ENCODE results near the gene FRS2.

Gene FRS2

GRCh38 chr12:69540987-69541386 is 70.8 kb downstream of the FRS2 start:
- no peak for DNase-seq

DNA sequence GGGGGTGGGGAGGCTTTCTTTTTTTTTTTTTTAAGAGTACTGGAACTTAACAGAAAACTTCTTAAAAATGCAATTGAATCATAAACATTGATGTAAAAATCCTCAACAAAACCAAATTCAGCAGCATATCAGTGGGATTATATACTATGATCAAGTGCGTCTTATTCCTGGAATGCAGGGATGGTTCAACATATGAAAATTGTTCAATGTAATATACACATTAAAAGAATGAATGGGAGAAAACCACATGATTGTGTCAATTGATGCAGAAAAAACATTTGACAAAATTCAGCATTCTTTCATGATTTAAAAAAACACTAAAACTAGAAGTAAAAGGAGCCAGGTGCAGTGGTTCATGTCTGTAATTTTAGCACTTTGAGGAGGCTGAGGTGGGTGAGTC is 73.9 kb downstream of the FRS2 start:
- DNase-seq: no peak

- no peak for DNase-seq
Observed at GRCh38 chr12:69545081-69545480, 74.9 kb downstream of the FRS2 start.

- DNase-seq: no peak
Observed at GRCh38 chr12:69546693-69547438, 76.7 kb downstream of the FRS2 start.

GRCh38 chr12:69548687-69549086 is 78.5 kb downstream of the FRS2 start:
- DNase-seq: no peak

DNA sequence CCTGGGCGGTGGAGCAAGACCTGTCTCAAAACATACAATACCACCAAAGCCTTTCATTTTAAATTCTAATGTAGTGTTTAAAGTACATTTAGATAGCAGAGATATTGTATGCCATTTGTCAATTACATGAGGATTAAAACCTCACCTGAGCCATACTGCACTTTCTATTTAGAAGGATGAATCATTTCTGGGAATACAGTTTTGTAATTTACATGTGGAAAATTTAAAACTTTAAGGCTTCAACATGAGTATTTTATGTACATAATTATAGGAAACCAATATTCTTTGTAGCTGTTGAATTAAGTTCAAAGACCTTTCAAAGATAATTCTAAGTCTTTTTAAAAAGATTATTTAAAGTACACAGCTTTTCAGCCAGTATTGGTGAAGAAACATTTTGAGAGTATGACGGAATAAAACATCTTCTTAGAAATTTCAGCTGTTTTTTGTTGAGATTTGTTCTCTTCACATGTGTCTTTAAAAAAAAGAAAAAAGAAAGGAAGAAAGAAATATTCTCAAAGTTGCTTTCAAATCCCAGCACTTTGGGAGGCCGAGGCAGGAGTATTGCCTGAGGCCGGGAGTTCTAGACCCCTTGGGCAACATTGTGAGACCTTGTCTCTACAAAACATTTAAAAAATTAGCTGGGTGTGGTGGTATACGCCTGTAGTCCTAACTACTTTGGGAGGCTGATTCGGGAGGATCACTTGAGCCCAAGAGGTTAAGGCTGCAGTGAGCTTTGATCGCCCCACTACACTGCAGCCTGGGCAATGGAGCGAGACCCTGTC is 80.6 kb downstream of the FRS2 start:
- DNase-seq: no peak

- peak in 1 of 2 experiments; percentile 39 for DNase-seq
Observed at GRCh38 chr12:69553628-69554248, 83.5 kb downstream of the FRS2 start.

DNA sequence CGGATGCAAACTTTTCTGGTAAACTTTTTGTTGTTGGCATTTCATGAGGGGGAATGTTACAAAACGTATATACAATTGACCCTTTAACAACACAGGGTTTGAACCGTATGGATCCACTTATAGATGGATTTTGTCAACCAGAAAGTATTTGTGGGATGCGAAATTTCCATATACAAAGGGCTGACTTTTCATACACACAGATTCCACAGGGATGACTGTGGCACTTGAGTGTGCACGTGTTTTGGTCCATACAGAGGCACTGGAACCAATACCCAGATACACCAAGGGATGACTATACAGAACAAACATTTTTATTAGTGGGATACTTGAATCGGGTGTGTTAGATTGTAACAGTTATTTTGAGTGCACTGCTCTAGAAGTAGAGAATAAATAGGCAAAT is 85.3 kb downstream of the FRS2 start:
- DNase-seq: no peak

DNA sequence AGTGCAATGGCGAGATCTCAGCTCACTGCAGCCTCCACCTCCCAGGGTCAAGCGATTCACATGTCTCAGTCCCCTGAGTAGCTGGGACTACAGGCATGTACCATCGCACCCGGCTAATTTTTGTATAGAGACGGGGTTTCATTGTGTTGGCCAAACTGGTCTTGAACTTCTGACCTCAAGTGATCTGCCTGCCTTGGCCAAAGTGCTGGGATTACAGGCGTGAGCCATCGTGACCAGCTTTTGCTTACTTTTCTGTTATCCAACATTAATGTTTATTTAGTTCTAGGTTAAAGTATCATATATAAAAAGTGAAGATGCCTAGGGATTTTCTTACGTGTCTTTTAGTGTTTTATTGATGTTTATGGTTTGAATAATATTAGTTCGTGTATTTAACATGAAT is 86.2 kb downstream of the FRS2 start:
- DNase-seq: no peak

DNA sequence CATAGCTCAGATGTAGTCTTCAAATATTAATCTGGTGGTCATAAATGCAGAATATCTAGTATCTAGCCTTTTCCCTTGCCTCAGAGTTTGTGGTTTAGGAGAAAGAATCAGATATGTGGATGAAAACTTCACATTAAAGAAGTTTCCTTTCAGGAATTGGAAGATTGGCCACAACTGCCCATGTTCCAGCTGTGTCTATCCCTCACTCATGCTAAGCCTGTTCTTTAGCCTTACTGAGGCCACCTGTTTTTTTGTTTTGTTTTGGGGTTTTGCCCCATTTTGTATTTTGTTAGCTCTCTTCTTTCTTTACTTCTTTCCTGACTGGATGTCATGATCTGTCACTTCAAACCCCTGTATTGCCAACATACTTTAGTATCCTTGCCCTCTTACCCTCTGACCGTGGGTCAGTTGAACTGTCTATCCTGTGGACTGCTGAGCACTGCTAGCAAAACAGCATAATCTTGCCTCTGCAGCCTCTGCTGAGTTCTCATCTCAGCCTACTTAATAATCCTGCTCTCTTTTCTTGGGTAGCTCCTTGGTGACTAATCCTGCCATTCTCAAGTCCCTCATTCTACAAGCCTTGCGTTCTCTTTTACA is 93.1 kb downstream of the FRS2 start:
- no peak for DNase-seq

DNA sequence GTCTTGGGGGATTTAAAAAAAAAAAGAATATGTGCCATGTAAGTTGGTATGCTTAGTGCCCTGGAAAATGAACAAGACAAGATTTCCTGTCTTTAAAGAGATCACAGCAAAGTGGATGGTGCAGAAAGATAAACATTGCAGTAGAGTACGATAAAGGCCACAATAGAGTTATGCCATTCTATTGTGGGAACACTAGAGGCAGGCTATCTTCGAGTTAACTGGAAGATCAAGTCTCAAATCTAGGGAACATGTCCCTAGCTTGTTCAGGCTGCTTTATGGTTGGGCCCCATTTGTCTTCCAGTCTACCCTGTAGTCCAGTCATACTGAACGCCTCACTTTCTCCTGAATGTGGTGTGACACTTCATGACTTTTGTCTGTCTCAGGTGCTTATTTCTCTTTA is 96.4 kb downstream of the FRS2 start:
- no peak for DNase-seq

DNA sequence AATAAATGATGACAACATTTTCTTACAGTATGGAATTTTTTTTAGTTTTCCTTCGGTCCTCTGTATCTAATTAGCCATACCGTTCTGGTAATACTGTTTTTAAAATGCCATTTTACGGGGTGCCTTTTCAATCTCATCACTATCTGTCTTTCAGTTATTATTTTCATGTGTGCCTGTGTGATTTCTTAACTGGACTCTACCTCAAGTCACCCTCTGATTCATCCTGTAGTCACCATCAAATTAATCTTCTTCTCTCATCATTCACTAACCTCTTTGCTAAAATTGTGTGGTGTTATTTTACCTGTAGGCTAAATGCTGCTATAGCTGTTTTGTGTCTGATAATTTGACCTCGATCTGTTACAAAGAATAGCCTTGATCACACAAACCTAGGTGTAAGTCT is 99.0 kb downstream of the FRS2 start:
- DNase-seq: no peak

DNA sequence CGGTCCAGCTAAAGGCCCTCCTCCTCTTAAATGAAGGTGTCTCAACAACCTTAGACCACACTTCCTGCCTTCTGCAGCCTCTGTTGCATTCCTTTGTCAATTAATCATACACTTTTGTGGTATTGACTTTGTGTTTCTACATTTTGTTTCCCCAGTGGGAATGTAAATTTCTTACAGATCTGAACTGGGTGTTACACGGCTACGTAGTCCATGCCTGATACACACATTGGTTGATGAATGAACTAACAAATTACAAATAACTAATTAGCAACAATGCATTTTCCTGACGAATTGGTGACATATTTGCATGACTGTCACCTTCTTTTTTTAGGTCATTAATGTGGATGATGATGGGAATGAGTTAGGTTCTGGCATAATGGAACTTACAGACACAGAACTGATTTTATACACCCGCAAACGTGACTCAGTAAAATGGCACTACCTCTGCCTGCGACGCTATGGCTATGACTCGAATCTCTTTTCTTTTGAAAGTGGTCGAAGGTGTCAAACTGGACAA is 99.9 kb downstream of the FRS2 start:
- no peak for DNase-seq

DNA sequence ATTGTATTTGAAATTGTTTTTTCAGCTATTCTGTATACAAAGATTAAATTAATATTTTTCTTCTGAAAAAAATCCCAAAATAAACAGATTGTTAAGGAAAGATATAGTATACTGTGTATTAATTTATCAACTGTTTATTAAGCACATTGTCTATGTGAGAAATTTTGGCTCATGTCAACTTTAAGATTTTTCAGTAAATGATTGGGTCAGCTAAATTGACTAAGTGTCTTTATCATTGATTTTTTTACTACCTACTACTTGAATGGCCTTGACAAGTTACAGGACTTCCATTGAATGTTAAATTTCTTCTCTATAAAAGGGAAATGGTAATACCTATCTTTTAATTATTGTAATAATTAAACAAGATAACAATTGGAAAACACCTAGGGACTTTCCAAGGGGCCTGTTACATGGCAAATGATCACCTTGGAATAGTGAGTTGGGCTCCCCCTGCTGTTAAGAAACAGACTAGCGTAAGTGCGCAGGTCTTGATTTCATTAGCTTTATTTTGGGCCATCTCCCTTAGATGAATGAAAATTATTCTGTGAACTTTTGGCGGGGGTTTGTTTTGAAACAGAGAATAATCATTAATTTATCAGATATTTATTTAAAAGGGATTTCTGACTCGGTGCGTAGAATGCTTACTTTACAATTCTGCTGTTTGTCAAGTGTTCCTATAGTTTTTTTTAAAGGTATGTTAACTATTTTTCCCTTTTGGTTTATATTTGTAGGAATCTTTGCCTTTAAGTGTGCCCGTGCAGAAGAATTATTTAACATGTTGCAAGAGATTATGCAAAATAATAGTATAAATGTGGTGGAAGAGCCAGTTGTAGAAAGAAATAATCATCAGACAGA is 100.6 kb downstream of the FRS2 start:
- DNase-seq: peak; percentile 45 to 64

DNA sequence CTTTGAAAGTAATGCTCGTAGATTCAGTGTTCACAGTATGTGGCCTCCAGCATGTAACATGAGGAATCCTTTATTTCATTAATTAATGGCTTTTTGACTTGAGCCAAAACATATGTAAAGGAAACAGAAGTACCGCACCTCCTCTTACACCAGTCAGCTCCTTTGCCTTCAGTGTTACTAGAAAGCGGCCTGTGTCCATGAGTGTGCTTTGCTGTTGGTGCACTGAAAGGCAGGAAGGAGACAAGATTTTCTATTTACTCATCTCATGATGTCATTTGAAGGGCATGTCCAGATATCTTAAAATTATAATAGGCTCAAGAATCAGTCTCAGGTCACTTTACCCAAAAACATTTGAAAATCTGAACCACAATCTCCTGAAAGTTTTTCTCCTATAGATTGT is 105.2 kb downstream of the FRS2 start:
- no peak for DNase-seq

- no peak for DNase-seq
Observed at GRCh38 chr12:69578283-69578682, 108.1 kb downstream of the FRS2 start.

DNA sequence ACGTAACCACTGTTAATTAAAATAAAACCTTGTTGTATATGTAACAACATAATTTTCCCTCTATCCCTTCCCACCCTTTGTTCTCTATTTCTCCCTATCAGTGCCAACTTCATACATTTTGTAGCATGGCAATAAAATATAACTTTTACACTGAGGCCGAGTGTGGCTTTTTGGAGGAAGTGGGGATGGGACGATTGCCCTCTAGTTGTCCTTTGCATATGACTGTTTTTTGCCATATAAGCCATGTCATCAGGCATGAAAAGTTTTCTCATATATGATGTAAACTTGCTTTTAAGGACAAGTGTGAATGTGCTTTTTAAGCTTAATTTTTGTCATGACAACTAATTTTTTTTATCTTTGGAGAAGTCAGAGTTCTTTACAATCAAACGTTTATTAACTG is 108.8 kb downstream of the FRS2 start:
- DNase-seq: no peak

DNA sequence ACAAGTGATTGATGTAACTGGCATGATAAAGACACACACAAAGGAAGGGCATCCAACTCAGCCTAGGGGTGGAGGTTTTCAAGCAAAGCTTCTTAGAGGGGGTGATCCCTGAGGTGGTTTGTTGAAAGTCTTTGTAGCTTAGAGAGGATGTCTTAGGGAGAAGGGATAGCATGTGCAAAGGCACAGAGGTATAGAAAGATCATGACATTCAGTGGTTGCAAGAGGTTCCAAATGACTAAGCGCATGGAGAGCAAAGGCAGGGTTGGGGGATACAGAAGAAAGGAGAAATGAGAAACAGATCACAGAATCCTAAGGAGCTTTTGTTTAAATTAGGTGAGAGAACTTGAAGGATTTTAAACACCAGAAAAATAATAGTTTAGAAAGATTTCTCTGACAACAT is 109.9 kb downstream of the FRS2 start:
- DNase-seq: no peak

GRCh38 chr12:69583203-69583602 is 113.0 kb downstream of the FRS2 start:
- DNase-seq: peak in 1 of 2 experiments; percentile 39

DNA sequence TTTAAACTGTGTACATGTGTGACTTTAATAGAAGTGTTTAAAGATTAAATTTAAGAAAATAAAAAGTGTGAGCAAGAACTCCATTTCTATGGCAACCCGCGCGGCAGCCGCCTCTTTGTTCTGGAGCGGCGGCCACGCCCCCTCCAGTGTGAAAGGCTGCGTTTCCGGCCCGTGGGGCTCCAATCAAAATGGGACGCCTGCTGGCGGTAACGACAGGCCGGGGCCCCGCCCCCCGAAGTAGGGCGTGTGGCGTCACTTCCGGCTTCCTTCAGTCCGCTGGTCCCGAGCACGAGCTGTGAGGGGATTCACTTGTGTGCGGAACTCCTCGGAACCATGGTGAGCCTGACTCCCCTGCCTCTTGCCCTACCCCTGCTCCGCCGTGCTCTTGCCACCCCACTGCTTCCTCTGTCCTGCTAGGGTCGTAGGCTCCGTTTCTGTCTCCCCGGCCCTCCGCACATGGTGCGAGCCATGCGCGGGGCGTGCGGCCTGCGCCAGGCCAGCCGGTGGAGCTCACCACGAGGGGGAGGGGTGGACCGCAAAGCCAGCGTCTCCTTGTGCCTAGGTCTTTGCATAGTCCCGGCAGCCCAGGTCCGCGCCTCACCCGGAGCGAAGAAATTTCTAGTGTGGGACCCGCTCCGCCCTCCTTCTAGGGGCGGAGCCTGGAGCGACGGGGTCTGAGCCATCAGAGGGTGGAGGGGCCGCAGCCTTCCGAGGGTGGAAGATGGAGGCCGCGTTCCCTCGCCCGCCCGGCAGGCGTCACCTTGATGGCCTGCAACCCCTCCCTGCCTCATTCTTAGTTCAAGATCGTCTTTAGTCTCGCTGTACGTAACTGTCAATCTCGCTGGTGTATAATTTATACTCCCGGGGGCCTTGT is 115.2 kb downstream of the FRS2 start, which contains the start of gene CCT2:
Gene CCT2 (plus strand): TSS at position 271 of the 874 bp plus-strand sequence. CDS start 63 bp downstream, at position 334.
- DNase-seq: peak; percentile 59 to 95

GRCh38 chr12:69588527-69588926 is 118.3 kb downstream of the FRS2 start:
- DNase-seq: no peak
